Neural cell (in vitro differentiated cells): ENCODE results near the gene ARHGDIG. TPM values are rescaled to one million over a fixed set of nuclear protein-coding genes. Genes with fewer than 3 reads are reported as not detected.

Experiments
- H2AFZ ChIP-seq: fragments of 200-600, 300-800 bp; sonication (generic), shearing (Covaris generic); 2 replicates; pipeline ENCODE4 v1.6.0; 2014; ENCODE audit warnings: low read depth, mild to moderate bottlenecking, antibody characterized with exemption, low read length, moderate library complexity
- H3F3A ChIP-seq: fragments of 200-600 bp; shearing (Covaris generic); 2 replicates; pipeline ENCODE4 v1.6.1; 2016; ENCODE audit warnings: mild to moderate bottlenecking, moderate library complexity, mixed read lengths, antibody characterized with exemption, low read length; ENCODE audit not compliant: insufficient read depth, poor library complexity, severe bottlenecking
- H3K27ac ChIP-seq: fragments of 200-600, 300-800 bp; sonication (generic), shearing (Covaris generic); 2 replicates; pipeline ENCODE4 v1.5.1; 2014; ENCODE audit warnings: mild to moderate bottlenecking, low read length, moderate library complexity
- H3K27me3 ChIP-seq: fragments of 300-800, 200-600 bp; sonication (generic), shearing (Covaris generic); 2 replicates; pipeline ENCODE4 v1.6.0; 2014; ENCODE audit warnings: mild to moderate bottlenecking, low read depth, low read length, moderate library complexity; ENCODE audit not compliant: insufficient read depth
- H3K36me3 ChIP-seq: fragments of 300-800, 200-600 bp; sonication (generic), shearing (Covaris generic); 2 replicates; pipeline ENCODE4 v1.5.1; 2014; ENCODE audit warnings: mild to moderate bottlenecking, antibody characterized with exemption, low read length, moderate library complexity; ENCODE audit not compliant: insufficient read depth
- H3K4me2 ChIP-seq: fragments of 300-800, 200-600 bp; sonication (generic), shearing (Covaris generic); 2 replicates; pipeline ENCODE4 v1.6.0; 2014; ENCODE audit warnings: mild to moderate bottlenecking, low read length
- H3K4me3 ChIP-seq: fragments of 300-800, 200-600 bp; sonication (generic), shearing (Covaris generic); 2 replicates; pipeline ENCODE4 v1.5.1; 2014; ENCODE audit warnings: mild to moderate bottlenecking, low read length, moderate library complexity
- H3K79me2 ChIP-seq: fragments of 200-600 bp; shearing (Covaris generic); replicated peaks from 2 replicates; pipeline ENCODE4 v1.6.0; 2014; ENCODE audit warnings: mild to moderate bottlenecking, low read length, moderate library complexity; ENCODE audit not compliant: insufficient read depth
- H3K9ac ChIP-seq: fragments of 300-800, 200-600 bp; sonication (generic), shearing (Covaris generic); 2 replicates; pipeline ENCODE4 v1.6.1; 2016; ENCODE audit warnings: mild to moderate bottlenecking, low read length, mixed read lengths
- H3K9me2 ChIP-seq: fragments of 200-600 bp; shearing (Covaris generic); 2 replicates; pipeline ENCODE4 v1.6.1; 2016; ENCODE audit warnings: mild to moderate bottlenecking, low read length, mixed read lengths; ENCODE audit not compliant: insufficient read depth
- H3K9me3 ChIP-seq: fragments of 200-600, 300-800 bp; sonication (generic), shearing (Covaris generic); 2 replicates; pipeline ENCODE4 v1.6.1; 2016; ENCODE audit warnings: mild to moderate bottlenecking, mixed run types, low read length, moderate library complexity, mixed read lengths
- H4K20me1 ChIP-seq: fragments of 200-600 bp; shearing (Covaris generic); 2 replicates; pipeline ENCODE4 v1.6.1; 2016; ENCODE audit warnings: mild to moderate bottlenecking, mixed run types; ENCODE audit not compliant: insufficient read depth
- CTCF ChIP-seq: fragments of 450-650 bp; IDR thresholded peaks from 2 replicates; pipeline ENCODE4 v1.5.1; 2014; ENCODE audit warnings: antibody characterized with exemption, mild to moderate bottlenecking, moderate library complexity; ENCODE audit not compliant: poor library complexity, severe bottlenecking
- EP300 ChIP-seq: fragments of 450-650 bp; conservative IDR thresholded peaks from 2 replicates; pipeline ENCODE4 v1.6.1; 2014; ENCODE audit warnings: antibody characterized with exemption, mild to moderate bottlenecking, moderate library complexity; ENCODE audit not compliant: poor library complexity, severe bottlenecking
- EZH2 ChIP-seq: fragments of 200-600, 300-800 bp; shearing (Covaris generic), sonication (generic); IDR thresholded peaks from 2 replicates; pipeline ENCODE4 v1.6.1; 2014; ENCODE audit warnings: antibody characterized with exemption, low read length, borderline replicate concordance, mild to moderate bottlenecking; ENCODE audit not compliant: insufficient read depth, poor library complexity, severe bottlenecking
- MXI1 ChIP-seq: fragments of 450-650 bp; conservative IDR thresholded peaks from 2 replicates; pipeline ENCODE4 v1.6.1; 2014; ENCODE audit warnings: antibody characterized with exemption, mild to moderate bottlenecking; ENCODE audit not compliant: poor library complexity, severe bottlenecking
- POLR2AphosphoS5 ChIP-seq: IDR thresholded peaks from 2 replicates; pipeline ENCODE4 v1.6.1; 2012
- RAD21 ChIP-seq: fragments of 450-650 bp; conservative IDR thresholded peaks from 2 replicates; pipeline ENCODE4 v1.6.1; 2014; ENCODE audit warnings: antibody characterized with exemption, mild to moderate bottlenecking, moderate library complexity
- REST ChIP-seq: IDR thresholded peaks from 2 replicates; pipeline ENCODE4 v1.6.1; 2012; ENCODE audit warnings: borderline replicate concordance
- SMC3 ChIP-seq: fragments of 450-650 bp; conservative IDR thresholded peaks from 2 replicates; pipeline ENCODE4 v1.6.1; 2014; ENCODE audit warnings: antibody characterized with exemption, mild to moderate bottlenecking, moderate library complexity; ENCODE audit not compliant: poor library complexity
- TAF1 ChIP-seq: IDR thresholded peaks from 2 replicates; pipeline ENCODE4 v1.6.1; 2012; ENCODE audit warnings: low read depth
- polyA plus RNA-seq: library from polyadenylated mRNA; depleted of rRNA; stranded (reverse); fragments of >200 nt; gene quantifications from 2 replicates; pipeline ENCODE4 v1.2.3, GENCODE V29; 2014

The ARHGDIG gene
- polyA plus RNA-seq, 1 donor from 2014 or later: 176 TPM

- H3K36me3 ChIP-seq: no peaks in the 10 kb centered on the region
- no peaks in the 10 kb centered on the region for H3F3A ChIP-seq
- H3K4me3 ChIP-seq: peak overlapping the region; percentile 60
- H3K9ac ChIP-seq: no peak overlapping the region
- peaks cover 21% of the 10 kb centered on the region for H3K27me3 ChIP-seq
- H3K27ac ChIP-seq: no peak overlapping the region
- H2AFZ ChIP-seq: no peak overlapping the region
- no peaks in the 10 kb centered on the region for H3K79me2 ChIP-seq
- H3K4me2 ChIP-seq: no peak overlapping the region
- no peaks in the 10 kb centered on the region for H3K9me3 ChIP-seq
- H3K9me2 ChIP-seq: no peaks in the 10 kb centered on the region
- TF ChIP-seq POLR2AphosphoS5 (peak; percentile 23), EP300 (no peak)
- H4K20me1 ChIP-seq: no peaks in the 10 kb centered on the region
These were observed 5.2 kb upstream of the ARHGDIG start for GRCh38 chr16:275041-275641.

- no peaks in the 10 kb centered on the region for H4K20me1 ChIP-seq
- H2AFZ ChIP-seq: no peak within 1 kb of the TSS
- peaks cover 23% of the 10 kb centered on the region for H3K27me3 ChIP-seq
These were observed 4.6 kb upstream of the ARHGDIG start, which contains the start of gene RGS11 for GRCh38 chr16:275786-276232. Gene RGS11 (minus strand): TSS chr16:275944. CDS start chr16:275911, 33 bp downstream.

More at GRCh38 chr16:275786-276232, 4.6 kb upstream of the ARHGDIG start, which contains the start of gene RGS11:
- TF ChIP-seq POLR2AphosphoS5: no peak
- TF ChIP-seq EP300: no peak
- no peak for TF ChIP-seq TAF1
- TF ChIP-seq MXI1: no peak
- no peak for TF ChIP-seq EZH2
- TF ChIP-seq RAD21: no peak
- TF ChIP-seq CTCF: no peak
- TF ChIP-seq REST: no peak
- TF ChIP-seq SMC3: no peak
- no peaks in the 10 kb centered on the region for H3K9me3 ChIP-seq
- H3K9me2 ChIP-seq: no peaks in the 10 kb centered on the region
- no peak within 1 kb of the TSS for H3K9ac ChIP-seq
- no peak within 1 kb of the TSS for H3K27ac ChIP-seq
- H3K4me2 ChIP-seq: no peak within 1 kb of the TSS
- no peaks in the 10 kb centered on the region for H3F3A ChIP-seq
- no peaks in the 10 kb centered on the region for H3K36me3 ChIP-seq
- peak within 1 kb of the TSS; percentile 60 for H3K4me3 ChIP-seq
- no peaks in the 10 kb centered on the region for H3K79me2 ChIP-seq
